RWPE1 (cell line): Measurements from ENCODE around the gene MADD.

ENCODE experiments used
- CTCF ChIA-PET: fragments of 350-600 bp; sonication (Branson Sonifier 250); formaldehyde crosslinking; extraction: SDS; loops from one replicate; lab custom pipeline; 2021; lab: Yijun Ruan, JAX
- POLR2A ChIA-PET: fragments of 400-600 bp; formaldehyde crosslinking; extraction: SDS; loops from one replicate; lab custom pipeline; 2020; ENCODE audit warnings: antibody characterized with exemption; ENCODE audit not compliant: low non-redundant PET; lab: Yijun Ruan, JAX
- DNase-seq: peaks from one replicate; pipeline ENCODE4 v3.0.0; 2012; ENCODE audit warnings: low spot score
- H3K27ac ChIP-seq: fragments of 450-650 bp; 2 replicates; pipeline ENCODE4 v1.5.1; 2017
- TF ChIP-seq, protein P1 (sequence below): fragments of 450-650 bp; conservative IDR thresholded peaks from 2 replicates; pipeline ENCODE4 v1.5.1; 2017; ENCODE audit warnings: low read depth, mild to moderate bottlenecking

Gene MADD

GRCh38 chr11:47317064-47317828 lies 47.3 kb downstream of the MADD start:
- TF ChIP-seq, protein P1, sequence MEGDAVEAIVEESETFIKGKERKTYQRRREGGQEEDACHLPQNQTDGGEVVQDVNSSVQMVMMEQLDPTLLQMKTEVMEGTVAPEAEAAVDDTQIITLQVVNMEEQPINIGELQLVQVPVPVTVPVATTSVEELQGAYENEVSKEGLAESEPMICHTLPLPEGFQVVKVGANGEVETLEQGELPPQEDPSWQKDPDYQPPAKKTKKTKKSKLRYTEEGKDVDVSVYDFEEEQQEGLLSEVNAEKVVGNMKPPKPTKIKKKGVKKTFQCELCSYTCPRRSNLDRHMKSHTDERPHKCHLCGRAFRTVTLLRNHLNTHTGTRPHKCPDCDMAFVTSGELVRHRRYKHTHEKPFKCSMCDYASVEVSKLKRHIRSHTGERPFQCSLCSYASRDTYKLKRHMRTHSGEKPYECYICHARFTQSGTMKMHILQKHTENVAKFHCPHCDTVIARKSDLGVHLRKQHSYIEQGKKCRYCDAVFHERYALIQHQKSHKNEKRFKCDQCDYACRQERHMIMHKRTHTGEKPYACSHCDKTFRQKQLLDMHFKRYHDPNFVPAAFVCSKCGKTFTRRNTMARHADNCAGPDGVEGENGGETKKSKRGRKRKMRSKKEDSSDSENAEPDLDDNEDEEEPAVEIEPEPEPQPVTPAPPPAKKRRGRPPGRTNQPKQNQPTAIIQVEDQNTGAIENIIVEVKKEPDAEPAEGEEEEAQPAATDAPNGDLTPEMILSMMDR, result no peak
- H3K27ac ChIP-seq, result no peak overlapping the region
- ChIA-PET POLR2A (no interaction called here), CTCF (no interaction called here)
- no peak for DNase-seq

- no peak overlapping the region for H3K27ac ChIP-seq
- DNase-seq, result no peak
- TF ChIP-seq, protein P1, result no peak
- ChIA-PET POLR2A (no interaction called here), CTCF (interaction anchor here (0.6 kb wide), 1 partner anchor 188 kb away, joined by 3 read pairs; no protein-coding TSS in a partner anchor)
These were observed 48.2 kb downstream of the MADD start for GRCh38 chr11:47318166-47318565.

DNA sequence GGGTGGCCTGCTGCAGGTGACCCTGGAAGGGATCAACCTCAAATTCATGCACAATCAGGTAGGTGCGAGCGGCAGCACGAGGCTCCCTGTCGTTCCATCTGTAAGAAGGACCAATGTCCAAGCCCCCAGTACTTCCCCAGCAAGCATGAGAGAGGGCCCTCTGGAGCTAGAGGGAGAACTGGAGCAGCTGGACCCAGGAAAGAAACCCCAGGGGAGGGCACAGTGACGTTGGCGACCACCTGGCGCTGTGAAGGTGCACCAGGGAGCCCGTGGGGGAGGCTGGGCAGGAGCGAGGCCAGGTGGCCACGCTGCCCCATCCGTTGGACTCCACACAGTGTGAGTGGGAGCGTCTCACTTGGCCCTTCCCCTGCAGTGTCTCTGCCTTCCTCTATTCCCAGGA lies 54.6 kb downstream of the MADD start:
- TF ChIP-seq, protein P1, result no peak
- ChIA-PET POLR2A (no interaction called here), CTCF (no interaction called here)
- DNase-seq, result no peak
- no peak overlapping the region for H3K27ac ChIP-seq

DNA sequence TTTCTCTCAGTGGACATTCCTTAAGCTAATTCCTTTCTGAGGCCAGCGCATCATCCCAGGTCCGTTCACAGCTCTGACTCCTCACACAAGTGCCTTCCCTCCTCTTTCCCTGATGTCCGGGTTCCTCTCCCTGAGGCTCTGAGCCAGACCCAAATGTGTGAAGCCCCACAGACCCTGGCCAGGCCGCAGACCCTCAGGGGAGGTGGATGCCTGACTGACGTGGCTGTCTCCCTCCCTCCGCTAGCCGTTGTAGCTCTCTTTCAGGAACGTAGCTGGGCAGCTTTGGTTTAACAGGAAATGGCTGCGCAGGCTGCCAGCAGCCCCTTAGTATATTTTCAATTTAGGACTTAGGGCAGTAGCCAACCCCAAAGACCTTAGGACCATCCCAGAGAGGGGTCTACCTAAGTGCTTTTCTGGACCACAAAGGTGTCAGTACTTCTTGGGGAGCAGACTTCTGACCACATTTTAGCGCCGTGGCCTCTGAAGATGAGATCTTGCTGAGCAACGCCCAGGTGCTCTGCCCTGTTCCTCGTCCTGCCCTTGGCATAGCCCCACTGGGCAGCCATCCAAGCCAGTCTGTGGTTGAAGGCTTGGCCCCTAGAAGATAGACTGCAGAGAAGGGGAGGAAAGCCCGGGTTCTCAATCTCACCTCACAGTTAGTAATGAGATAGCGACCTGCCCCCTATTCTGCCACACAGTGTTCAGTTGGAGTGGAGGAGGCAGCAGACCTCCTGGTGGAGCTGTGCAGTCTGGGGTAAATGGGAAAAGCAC lies 55.5 kb downstream of the MADD start:
- CTCF ChIA-PET, result no interaction called here
- no peak for DNase-seq
- TF ChIP-seq, protein P1, result no peak
- peak overlapping the region; percentile 8; the same call in 1 of the 2 replicates for H3K27ac ChIP-seq
- POLR2A ChIA-PET, result no interaction called here

DNA sequence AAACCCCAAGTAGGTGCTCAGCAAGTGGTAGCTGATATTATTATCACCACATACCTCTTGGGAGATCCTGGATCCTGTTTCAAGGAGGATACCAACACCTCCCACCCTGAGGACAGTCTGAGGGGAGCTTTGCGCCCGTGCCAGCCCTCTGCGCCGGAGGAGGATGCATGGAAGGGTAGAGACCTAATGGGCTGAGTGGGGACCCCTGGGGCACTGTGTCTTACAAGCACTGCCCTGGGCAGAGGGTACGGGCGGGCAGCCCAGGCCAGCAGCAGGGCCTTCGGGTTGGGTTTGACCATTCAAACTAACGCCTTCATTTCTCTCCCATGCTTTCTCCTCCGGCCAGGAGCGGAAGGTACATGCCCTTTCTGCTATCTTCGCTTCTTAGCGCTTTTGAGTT lies 56.3 kb downstream of the MADD start:
- TF ChIP-seq, protein P1, result no peak
- ChIA-PET POLR2A (no interaction called here), CTCF (no interaction called here)
- no peak overlapping the region for H3K27ac ChIP-seq
- DNase-seq, result no peak

DNA sequence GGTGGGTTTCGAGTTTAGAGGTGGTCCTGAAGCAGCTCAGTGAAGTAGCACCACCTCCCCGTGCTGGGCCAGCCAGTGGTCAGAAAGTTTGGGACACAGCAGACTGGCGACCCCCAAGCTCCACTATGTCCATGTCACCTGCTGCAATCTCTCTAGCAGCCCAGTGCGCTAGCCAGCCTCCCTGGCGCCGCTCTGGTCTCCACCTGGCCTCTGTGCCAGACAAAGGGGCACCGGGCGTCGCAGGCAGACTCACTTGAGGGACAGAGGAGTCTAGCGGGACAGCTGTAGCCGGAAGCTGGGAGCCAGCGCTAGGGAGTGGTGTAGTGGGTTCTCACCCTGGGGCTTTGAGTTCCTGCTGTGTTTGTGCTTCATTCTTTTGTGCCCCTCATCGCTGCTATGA lies 57.1 kb downstream of the MADD start:
- POLR2A ChIA-PET, result no interaction called here

More for the DNA sequence above, 57.1 kb downstream of the MADD start:
- no peak for DNase-seq
- TF ChIP-seq, protein P1, result no peak
- H3K27ac ChIP-seq, result peak overlapping the region; percentile 9; the same call in 1 of the 2 replicates
- CTCF ChIA-PET, result interaction anchor here (0.5 kb wide), 1 partner anchor 32 kb away, joined by 3 read pairs; no protein-coding TSS in a partner anchor
